OCI-LY7 (cell line): ENCODE results near the gene HDAC4.

Source experiments
- EZH2phosphoT487 ChIP-seq: fragments of 200-600 bp; sonication (generic); IDR thresholded peaks from 2 replicates; pipeline ENCODE4 v1.6.1; 2018; ENCODE audit warnings: low read depth, borderline replicate concordance, mild to moderate bottlenecking, mixed run types, antibody characterized with exemption, low read length, moderate library complexity, mixed read lengths
- TF ChIP-seq, protein P1 (sequence below): fragments of 200-600 bp; sonication (generic); conservative IDR thresholded peaks from 2 replicates; pipeline ENCODE4 v1.5.1; 2014; ENCODE audit warnings: mild to moderate bottlenecking, antibody characterized with exemption, low read length, moderate library complexity, mixed read lengths

DNA sequence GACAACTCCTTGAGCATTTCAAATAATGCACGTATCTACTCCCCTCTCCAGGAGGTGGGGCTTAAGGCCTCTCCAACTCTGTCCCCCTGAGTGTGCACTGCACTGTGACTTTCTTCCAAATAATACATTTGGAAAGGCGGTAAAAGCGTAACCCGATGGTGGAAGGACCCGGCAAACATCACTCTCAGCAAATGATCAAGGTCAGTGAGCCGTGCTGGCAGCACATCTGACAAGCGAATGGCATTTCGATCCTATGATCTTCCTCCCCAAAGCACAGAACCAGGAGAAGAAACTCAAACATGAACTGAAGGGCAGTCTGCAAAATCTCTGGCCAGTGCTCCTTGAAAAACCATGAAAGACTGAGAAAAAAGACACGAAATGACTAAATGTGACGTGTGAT, 344.2 kb downstream of the HDAC4 start:
- TF ChIP-seq, protein P1, sequence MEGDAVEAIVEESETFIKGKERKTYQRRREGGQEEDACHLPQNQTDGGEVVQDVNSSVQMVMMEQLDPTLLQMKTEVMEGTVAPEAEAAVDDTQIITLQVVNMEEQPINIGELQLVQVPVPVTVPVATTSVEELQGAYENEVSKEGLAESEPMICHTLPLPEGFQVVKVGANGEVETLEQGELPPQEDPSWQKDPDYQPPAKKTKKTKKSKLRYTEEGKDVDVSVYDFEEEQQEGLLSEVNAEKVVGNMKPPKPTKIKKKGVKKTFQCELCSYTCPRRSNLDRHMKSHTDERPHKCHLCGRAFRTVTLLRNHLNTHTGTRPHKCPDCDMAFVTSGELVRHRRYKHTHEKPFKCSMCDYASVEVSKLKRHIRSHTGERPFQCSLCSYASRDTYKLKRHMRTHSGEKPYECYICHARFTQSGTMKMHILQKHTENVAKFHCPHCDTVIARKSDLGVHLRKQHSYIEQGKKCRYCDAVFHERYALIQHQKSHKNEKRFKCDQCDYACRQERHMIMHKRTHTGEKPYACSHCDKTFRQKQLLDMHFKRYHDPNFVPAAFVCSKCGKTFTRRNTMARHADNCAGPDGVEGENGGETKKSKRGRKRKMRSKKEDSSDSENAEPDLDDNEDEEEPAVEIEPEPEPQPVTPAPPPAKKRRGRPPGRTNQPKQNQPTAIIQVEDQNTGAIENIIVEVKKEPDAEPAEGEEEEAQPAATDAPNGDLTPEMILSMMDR: no peak
- no peak for TF ChIP-seq EZH2phosphoT487
